GM21381 (cell line): Measurements from ENCODE around the gene CPNE5.

Experiments used
- ATAC-seq: cut with Tn5 transposase; IDR thresholded peaks from one replicate; pipeline ENCODE4 v1.9.1; 2021; ENCODE audit warnings: mild to moderate bottlenecking, moderate library complexity; ENCODE audit not compliant: unreplicated experiment

Gene CPNE5

GRCh38 chr6:36858407-36858981 lies 19.2 kb upstream of the CPNE5 start:
- ATAC-seq, result no peak

DNA sequence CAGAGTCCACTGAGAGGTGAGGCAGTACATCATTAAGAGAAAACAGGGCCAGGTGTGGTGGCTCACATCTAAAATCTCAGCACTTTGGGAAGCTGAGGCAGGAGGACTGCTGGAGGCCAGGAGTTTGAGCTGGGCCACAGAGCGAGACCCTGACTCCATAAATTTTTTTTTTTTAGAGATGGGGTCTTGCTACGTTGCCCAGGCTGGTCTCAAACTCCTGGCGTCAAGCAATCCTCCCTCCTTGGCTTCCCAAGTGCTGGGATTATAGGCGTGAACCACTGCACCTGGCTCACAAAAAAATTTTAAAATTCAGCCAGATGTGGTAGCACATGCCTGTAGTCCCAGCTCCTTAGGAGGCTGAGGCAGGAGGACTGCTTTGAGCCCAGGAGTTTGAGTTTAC lies 18.1 kb upstream of the CPNE5 start:
- no peak for ATAC-seq

DNA sequence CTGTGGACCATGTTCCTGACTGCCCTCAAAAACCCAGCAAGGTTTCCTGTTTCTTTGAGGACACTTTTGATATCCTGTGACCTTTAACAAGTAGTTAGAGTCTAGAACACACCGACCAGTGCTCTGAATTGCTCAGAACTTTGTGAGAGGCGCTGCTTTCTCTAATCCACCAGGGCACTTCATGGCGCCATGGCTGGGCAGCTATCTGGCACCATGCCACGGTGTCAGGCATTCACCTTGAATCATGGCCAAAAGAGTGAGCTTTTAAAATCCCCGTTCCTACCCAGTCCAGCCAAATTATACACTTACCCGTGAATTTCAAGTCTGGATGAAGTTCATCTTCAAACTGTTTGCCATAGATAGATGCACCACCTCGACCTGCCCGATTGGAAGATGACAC lies 17.0 kb upstream of the CPNE5 start:
- ATAC-seq, result no peak

DNA sequence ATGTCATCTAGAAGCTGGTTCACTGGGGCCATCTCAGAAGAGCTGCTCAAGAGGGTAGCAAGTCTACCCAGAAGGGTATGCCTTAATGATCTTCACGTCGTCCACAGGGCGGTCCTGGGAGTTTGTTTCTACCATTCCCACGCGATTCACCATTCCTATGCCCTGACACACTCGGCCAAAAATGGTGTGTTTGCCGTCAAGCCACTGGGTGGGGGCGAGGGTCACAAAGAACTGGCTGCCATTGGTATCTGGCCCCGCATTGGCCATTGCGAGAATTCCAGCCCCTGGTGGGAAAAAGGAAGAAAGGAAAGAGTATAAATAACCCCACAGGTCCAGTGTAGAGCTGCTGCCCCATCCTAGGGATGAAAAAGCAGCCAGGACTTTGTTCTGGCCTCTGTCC lies 16.5 kb upstream of the CPNE5 start:
- ATAC-seq, result no peak

DNA sequence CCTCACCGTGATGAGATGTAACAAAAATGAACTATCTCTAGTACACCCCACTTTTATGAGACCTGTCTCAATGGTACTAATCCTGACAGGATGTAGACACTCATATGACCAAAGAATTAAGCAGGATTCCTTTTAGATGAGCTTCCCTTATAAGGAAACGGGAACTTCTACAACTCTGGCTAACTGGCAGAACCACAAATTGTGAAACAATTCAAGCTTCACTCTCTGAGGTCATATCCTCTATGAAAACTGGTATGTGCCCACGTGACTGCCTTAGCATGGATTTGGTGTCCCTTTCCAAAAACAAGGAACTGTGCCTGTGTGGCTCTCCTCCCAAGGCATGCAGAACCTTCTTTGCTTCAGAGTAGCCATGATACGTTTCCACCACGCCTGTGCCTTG lies 14.1 kb upstream of the CPNE5 start:
- ATAC-seq, result no peak

GRCh38 chr6:36852481-36853147 lies 13.4 kb upstream of the CPNE5 start:
- no peak for ATAC-seq

DNA sequence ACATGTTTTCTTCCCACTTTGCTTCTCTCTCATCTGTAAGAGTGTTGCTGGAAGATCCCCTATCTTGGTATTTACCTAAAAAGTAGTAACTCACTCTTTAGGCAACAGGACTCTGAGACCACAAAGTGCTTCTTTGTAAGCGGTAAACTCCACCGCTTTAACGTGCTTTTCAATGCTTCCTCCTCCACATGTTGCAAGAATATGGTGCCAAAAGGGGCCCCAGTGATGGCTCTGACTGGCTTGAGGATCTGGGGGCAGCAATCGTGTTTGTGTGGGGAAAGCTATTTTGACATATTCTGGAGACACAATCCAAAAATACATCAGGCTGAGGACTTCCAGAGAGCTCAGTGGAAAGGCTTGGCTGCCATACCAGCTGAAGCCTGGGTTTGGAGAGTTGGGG lies 12.4 kb upstream of the CPNE5 start:
- ATAC-seq, result no peak

DNA sequence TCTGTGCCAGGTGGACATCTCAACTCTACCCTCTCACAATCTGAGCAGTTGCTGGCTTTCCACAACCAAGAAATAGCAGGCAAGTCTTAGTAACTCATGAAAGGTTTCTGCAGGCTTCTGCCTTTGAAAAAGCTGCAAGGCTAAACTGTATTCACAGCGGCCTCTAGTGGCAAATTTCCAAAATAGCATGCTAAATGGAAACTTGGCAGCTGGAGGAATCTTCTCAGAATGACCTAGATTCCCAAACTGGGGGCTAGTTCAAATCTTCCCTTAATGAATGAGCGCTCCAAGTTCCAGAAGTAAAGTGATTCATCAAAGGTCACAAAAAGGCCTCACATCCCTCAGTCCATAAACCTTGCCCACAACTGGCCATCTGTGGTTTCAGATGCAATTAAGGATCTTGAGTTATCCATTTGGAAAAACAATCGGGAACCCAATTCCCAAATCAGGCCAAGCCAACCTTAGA lies 11.9 kb upstream of the CPNE5 start:
- no peak for ATAC-seq

DNA sequence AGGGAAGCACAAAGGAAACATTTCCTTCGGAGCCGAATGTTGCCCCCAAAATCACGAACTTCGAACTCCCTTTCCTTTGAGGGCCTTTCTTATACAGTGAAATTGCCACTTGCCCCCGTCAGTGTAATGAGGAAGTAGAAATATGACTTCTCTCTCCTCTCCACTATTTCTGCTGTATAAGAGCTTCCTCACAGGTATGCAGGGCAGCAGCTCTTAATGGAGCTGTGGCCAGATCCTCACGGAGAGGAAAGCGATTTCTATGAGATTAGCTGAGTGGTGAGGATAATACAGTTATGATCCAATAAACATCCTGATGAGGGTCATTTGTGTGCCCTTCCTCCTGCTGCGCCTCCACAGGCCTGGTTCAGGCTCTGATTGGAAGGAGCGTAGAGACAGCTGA lies 10.8 kb upstream of the CPNE5 start:
- no peak for ATAC-seq

DNA sequence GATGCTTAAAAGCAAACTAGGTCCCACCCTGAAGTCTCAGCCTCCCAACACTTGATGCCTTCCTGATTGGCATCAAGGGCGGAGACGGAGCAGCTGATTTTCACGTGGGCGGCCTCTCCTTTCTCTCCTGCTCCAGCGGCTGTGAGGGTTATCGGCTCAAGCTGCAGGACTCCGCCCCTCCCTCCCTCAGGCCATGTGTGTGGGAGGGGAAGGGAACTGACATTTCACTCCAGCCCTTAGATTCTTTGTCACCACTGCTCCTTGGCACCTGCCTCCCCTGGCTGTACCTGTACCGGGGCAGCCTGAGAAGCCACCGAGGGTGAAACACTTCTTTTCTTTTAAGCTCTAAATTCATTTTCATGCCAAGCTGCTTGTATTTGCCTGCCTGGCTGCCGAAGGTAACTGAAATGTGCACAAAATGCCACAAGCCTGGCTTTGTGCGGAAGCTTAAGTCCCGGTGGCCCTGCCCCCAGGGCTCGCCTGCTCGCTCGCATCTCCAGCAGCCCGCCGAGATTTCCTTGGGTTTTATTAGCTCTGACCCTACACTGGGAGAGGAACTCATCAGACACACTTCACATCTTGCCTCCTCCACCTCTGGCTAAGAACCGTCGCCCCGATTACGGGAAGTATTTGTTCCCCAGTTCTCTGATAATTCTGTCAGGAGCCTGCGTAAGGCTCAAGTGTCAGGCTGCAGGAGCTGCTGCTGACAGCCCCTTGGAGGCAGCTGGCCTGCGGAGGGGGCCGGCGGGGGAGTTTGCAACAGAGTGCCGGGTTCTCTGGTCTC lies 9.6 kb upstream of the CPNE5 start:
- no peak for ATAC-seq

GRCh38 chr6:36847991-36848390 lies 8.7 kb upstream of the CPNE5 start:
- ATAC-seq, result no peak

DNA sequence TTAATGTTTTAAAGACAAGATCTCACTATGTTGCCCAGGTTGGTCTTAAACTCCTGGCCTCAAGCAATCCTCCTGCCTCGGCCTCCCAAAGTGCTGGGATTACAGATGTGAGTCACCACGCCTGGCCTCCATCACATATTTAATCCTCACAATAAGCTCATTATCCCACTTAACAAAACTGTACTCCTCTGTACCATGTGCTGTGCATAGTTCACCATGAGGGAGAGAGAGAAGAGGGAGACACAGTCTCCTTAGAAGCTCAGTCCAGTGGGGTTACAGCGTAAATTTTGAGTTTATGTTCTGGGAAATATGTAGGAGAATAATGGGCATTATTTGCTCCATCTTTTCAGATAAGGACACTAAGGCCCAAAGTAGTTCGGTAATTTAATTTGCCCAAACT lies 7.9 kb upstream of the CPNE5 start:
- ATAC-seq, result no peak

GRCh38 chr6:36845233-36845632 lies 6.0 kb upstream of the CPNE5 start:
- no peak for ATAC-seq

GRCh38 chr6:36844232-36845170 lies 5.3 kb upstream of the CPNE5 start:
- ATAC-seq, result no peak

DNA sequence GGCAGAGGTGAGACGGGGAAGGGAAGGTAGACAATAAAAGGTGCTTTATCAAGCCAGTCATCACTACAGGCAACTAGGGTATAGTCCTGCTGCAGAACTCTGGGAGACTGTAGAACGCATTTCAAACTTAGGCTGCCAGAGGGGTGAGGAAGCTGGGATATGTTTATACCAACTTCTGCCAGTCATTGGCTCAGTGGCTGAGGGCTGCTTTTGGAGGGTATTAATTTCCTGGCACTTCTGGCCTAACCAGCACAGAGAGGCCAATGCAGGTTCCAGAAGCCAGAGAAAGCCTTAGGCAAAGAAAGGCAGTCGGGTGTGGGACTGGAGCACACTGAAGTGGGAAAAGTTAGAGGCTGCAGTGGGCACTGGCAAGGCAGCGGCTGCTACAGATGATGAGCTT lies 3.9 kb upstream of the CPNE5 start:
- ATAC-seq, result no peak

GRCh38 chr6:36841756-36842155 lies 2.5 kb upstream of the CPNE5 start:
- ATAC-seq, result no peak

- ATAC-seq, result no peak
Measured at GRCh38 chr6:36840432-36841403, 1.5 kb upstream of the CPNE5 start.

DNA sequence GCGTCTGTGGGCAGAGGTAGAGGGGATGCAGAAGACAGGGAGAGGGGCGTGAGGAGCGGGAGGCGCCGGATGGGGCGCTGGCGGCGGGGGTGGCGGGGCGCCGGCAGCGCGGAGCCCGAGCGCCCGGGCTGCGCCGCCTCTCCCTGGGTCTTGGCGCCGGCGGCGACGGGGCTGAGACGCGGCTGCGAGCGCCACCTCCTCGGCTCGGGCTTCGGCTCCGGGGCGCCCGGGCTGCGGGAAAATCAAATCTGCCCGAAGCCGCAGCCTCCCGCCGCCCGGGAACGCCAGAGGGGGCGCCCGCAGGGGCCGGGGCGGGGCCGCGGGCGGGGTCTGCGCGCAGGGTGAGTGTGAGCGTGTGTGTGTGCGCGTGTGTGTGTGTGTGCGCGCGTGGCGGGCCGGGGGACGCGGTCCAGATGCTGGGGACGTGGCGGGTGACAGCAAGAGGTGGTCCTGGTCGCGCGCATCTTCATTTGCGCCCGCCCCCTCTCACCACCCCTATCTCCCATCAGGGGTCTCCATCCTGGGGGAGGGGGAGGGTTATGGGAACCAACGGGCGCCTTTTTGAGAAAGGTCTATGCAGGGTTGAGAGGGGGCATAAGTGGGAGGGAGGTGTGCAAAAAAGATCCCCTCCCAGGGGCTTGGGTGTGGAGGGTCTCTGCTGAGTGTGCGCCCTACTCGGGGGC lies 646 bp upstream of the CPNE5 start:
- ATAC-seq, result no peak

DNA sequence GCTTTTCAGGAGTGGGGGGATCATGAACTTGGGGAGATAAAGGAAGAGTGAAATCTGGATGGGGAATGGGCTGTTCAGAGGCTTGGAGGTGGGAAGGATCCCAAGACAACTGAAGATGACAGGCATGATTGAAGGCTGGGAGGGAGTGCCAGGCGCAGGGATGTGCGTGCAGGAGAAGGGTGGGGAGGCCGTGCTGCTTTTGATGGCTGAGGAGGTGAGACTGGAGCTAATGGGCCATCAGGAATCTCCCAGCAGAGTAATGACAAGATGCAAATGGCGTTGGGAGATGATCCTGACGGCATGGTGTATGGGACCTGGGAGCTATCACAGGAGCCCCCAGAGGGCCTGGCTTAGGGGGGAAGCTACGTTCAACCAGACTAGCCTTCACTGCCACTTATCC lies 1.6 kb downstream of the CPNE5 start:
- no peak for ATAC-seq

DNA sequence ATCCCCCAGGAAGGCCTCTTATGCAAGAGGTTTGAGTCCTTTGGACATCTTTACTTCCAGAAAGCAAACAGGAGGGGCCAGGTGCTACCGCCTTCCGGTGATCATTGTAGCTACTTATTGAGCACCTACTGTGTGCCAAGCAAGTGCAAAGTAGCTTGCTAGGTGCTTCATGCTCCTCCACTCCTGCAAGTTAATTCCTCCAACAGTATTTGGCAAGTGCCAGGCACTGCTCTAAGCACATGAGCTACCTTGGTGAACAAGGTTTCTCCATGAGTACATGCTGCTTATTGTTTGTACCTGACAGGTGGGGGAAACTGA lies 2.3 kb downstream of the CPNE5 start:
- ATAC-seq, result no peak
